CD4-positive, alpha-beta T cell (primary cell): Measurements from ENCODE around the gene GCSAML. TPM values are rescaled to one million over a fixed set of nuclear protein-coding genes. Genes with fewer than 3 reads are reported as not detected.

Experiments used
- ATAC-seq: fragments of 200-7000 bp; cut with Tn5 transposase; one replicate; pipeline ENCODE4 v1.10.0; 2022; ENCODE audit warnings: mild to moderate bottlenecking; ENCODE audit not compliant: poor library complexity
- CTCF ChIA-PET: fragments of 350-600 bp; sonication (Branson Sonifier 250); formaldehyde crosslinking; loops from one replicate; lab custom pipeline; 2021; ENCODE audit warnings: antibody characterized with exemption, inconsistent platforms; lab: Charles Lee
- POLR2A ChIA-PET: fragments of 350-600 bp; sonication (Branson Sonifier 250); formaldehyde crosslinking; loops from one replicate; lab custom pipeline; 2021; ENCODE audit warnings: antibody characterized with exemption, inconsistent platforms; lab: Charles Lee
- DNase-seq, 14 experiments: peaks; one replicate each; pipeline ENCODE4 v3.0.0-alpha.2; 2013 to 2020; ENCODE audit warnings: mixed read lengths in 2 of 14
- H3K27ac ChIP-seq, 2 donors: one replicate each; pipeline versions ENCODE4 v1.5.1 to v1.7.0; 2013; ENCODE audit warnings: low read length in 2 of 2, low read depth in 1 of 2, mild to moderate bottlenecking in 1 of 2
- H3K27me3 ChIP-seq, 2 experiments: 1 replicate in 1 of 2; 2 replicates in 1 of 2; pipeline versions ENCODE4 v1.6.1 to v1.7.0; 2013; ENCODE audit warnings: low read length in 2 of 2, control low read depth in 1 of 2, mild to moderate bottlenecking in 1 of 2, moderate library complexity in 1 of 2; ENCODE audit not compliant: insufficient read depth in 2 of 2, control insufficient read depth in 1 of 2
- H3K36me3 ChIP-seq: one replicate; pipeline ENCODE4 v1.6.1; 2013; ENCODE audit warnings: low read length, control low read depth; ENCODE audit not compliant: insufficient read depth
- H3K4me1 ChIP-seq: one replicate; pipeline ENCODE4 v1.6.1; 2013; ENCODE audit warnings: low read length, control low read depth; ENCODE audit not compliant: insufficient read depth
- H3K4me3 ChIP-seq: one replicate; pipeline ENCODE4 v1.5.1; 2013; ENCODE audit warnings: mild to moderate bottlenecking, low read length, moderate library complexity
- H3K9me3 ChIP-seq, 2 experiments: 1 replicate in 1 of 2; 2 replicates in 1 of 2; pipeline versions ENCODE4 v1.6.1 to v1.7.0; 2013; ENCODE audit warnings: low read length in 2 of 2, mild to moderate bottlenecking in 2 of 2, control low read depth in 1 of 2, moderate library complexity in 1 of 2; ENCODE audit not compliant: control insufficient read depth in 1 of 2, insufficient read depth in 1 of 2
- H3K27ac Mint-ChIP-seq: one replicate; pipeline ENCODE4 v1.8.0; 2020; ENCODE audit warnings: mixed read lengths
- H3K27me3 Mint-ChIP-seq: one replicate; pipeline ENCODE4 v1.8.0; 2021; ENCODE audit warnings: mixed read lengths
- H3K36me3 Mint-ChIP-seq: one replicate; pipeline ENCODE4 v1.8.0; 2021; ENCODE audit warnings: low read depth, mixed read lengths
- H3K4me1 Mint-ChIP-seq: one replicate; pipeline ENCODE4 v1.8.0; 2021; ENCODE audit warnings: low read depth, mixed read lengths
- H3K4me3 Mint-ChIP-seq: one replicate; pipeline ENCODE4 v1.8.0; 2020; ENCODE audit warnings: mild to moderate bottlenecking, mixed read lengths
- H3K9me3 Mint-ChIP-seq: one replicate; pipeline ENCODE4 v1.8.0; 2020; ENCODE audit warnings: mixed read lengths
- CTCF ChIP-seq: fragments of 200-600 bp; IDR thresholded peaks from one replicate; pipeline ENCODE4 v1.8.0; 2022; ENCODE audit warnings: antibody characterized with exemption, mild to moderate bottlenecking
- intact Hi-C, 2 experiments: fragments of 100-400 bp; cut with DNase I in 1 of 2; cut with micrococcal nuclease in 1 of 2; formaldehyde crosslinking; loops; one replicate each; pipeline versions ENCODE4 v1.15.1 to v1.9.0; 2023 to 2025; cut with DNase I, micrococcal nuclease
- total RNA-seq, 174 experiments: library from RNA in 2 of 174; stranded (reverse) in 2 of 174; gene quantifications; one replicate each; pipeline ENCODE4 v1.2.3 and lab custom pipeline; 2021 to 2026

Gene GCSAML
- total RNA-seq, 2 experiments from 2014 or later = not detected

- Histone ChIP-seq H3K9me3 (no peaks in the 10 kb centered on the region), H3K4me1 (no peaks in the 10 kb centered on the region), H3K4me3 (no peak overlapping the region), H3K27me3 (peaks cover 0 to under 1% of the 10 kb centered on the region in 2 experiments), H3K36me3 (no peaks in the 10 kb centered on the region), H3K27ac (no peak overlapping the region)
- no peak overlapping the region for H3K27ac Mint-ChIP-seq
- peaks cover 11% of the 10 kb centered on the region for H3K4me1 Mint-ChIP-seq
- H3K9me3 Mint-ChIP-seq = no peaks in the 10 kb centered on the region
- H3K36me3 Mint-ChIP-seq = no peaks in the 10 kb centered on the region
- intact Hi-C loops = no loop called here
- ChIA-PET POLR2A (no interaction called here), CTCF (no interaction called here)
- no peak for TF ChIP-seq CTCF
- peaks cover 16% of the 10 kb centered on the region for H3K27me3 Mint-ChIP-seq
- no peak overlapping the region for H3K4me3 Mint-ChIP-seq
- ATAC-seq (no peak), DNase-seq (no peak)
These were observed 3.3 kb downstream of the GCSAML start for GRCh38 chr1:247552231-247552630.

- Histone ChIP-seq H3K27me3 (no peaks in the 10 kb centered on the region), H3K4me3 (no peak overlapping the region), H3K9me3 (no peaks in the 10 kb centered on the region), H3K4me1 (no peaks in the 10 kb centered on the region), H3K36me3 (no peaks in the 10 kb centered on the region), H3K27ac (no peak overlapping the region)
- ChIA-PET CTCF (no interaction called here), POLR2A (no interaction called here)
- H3K4me1 Mint-ChIP-seq = no peaks in the 10 kb centered on the region
- no peak for DNase-seq
- TF ChIP-seq CTCF = no peak
- H3K27ac Mint-ChIP-seq = no peak overlapping the region
- no peaks in the 10 kb centered on the region for H3K36me3 Mint-ChIP-seq
- ATAC-seq = no peak
- no peak overlapping the region for H3K4me3 Mint-ChIP-seq
- H3K27me3 Mint-ChIP-seq = no peaks in the 10 kb centered on the region
- intact Hi-C loops = no loop called here
- no peaks in the 10 kb centered on the region for H3K9me3 Mint-ChIP-seq
These were observed 9.2 kb downstream of the GCSAML start for GRCh38 chr1:247557926-247558674.

GRCh38 chr1:247561711-247562110, 12.8 kb downstream of the GCSAML start:
- intact Hi-C loops = no loop called here
- no peaks in the 10 kb centered on the region for H3K9me3 ChIP-seq
- no peak overlapping the region for H3K4me3 ChIP-seq
- H3K27me3 ChIP-seq = no peaks in the 10 kb centered on the region
- ChIA-PET CTCF (no interaction called here), POLR2A (no interaction called here)
- ATAC-seq (no peak), DNase-seq (no peak)
- no peaks in the 10 kb centered on the region for H3K4me1 Mint-ChIP-seq
- no peaks in the 10 kb centered on the region for H3K4me1 ChIP-seq
- no peaks in the 10 kb centered on the region for H3K36me3 ChIP-seq
- H3K4me3 Mint-ChIP-seq = no peak overlapping the region
- no peak for TF ChIP-seq CTCF
- no peaks in the 10 kb centered on the region for H3K36me3 Mint-ChIP-seq
- H3K27ac ChIP-seq = no peak overlapping the region
- H3K9me3 Mint-ChIP-seq = no peaks in the 10 kb centered on the region
- H3K27ac Mint-ChIP-seq = no peak overlapping the region
- H3K27me3 Mint-ChIP-seq = no peaks in the 10 kb centered on the region
